Measurements from ENCODE around the gene APBB1IP. TPM values are rescaled to one million over a fixed set of nuclear protein-coding genes. Genes with fewer than 3 reads are reported as not detected.

Gene APBB1IP
- total and polyA plus RNA-seq, 2 donors from 2014 or later, result 4.1 to 20.5 TPM

DNA sequence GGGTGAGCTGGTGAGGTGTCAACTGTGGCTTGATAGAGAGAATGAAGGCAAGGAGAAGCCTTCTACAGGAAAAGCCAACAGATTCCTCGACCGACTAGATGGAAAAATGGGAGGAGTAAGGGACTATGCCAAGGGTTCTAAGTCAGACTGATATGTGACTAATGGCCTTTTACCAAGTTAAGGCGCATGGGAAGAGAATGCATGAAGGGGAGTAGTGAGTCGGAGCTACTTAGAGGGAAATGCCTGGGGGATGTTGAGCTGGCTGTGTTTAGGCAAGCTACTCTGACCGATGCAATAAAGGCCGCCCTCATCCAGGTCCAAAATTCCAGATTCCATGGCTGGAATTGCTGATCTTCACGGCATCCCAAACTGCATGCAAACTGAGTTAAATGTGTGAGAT is 48.2 kb downstream of the APBB1IP start:
- intact Hi-C loops (cut with DNase I), result no loop called here
- H3K4me1 ChIP-seq (ENCODE audit: control insufficient read depth in 2 of 3, insufficient read depth in 2 of 3, low read depth in 1 of 3, low read length in 3 of 3), result peaks cover 0 to 10% (median 5%) of the 10 kb centered on the region in 3 donors
- peak overlapping the region; percentile 33 to 65 for H3K27ac ChIP-seq (ENCODE audit: low read depth in 2 of 2, low read length in 2 of 2)
- no peaks in the 10 kb centered on the region for H3K27me3 ChIP-seq (ENCODE audit: control insufficient read depth, insufficient read depth, low read length)
- H3K36me3 ChIP-seq (ENCODE audit: control insufficient read depth in 2 of 3, insufficient read depth in 3 of 3, low read length in 3 of 3), result no peaks in the 10 kb centered on the region
- no peak overlapping the region for H3K4me3 ChIP-seq (ENCODE audit: low read length in 3 of 3)
- FAIRE-seq (no peak), DNase-seq (no peak)
- TF ChIP-seq CTCF (IDR thresholded peaks at IDR 0.05; ENCODE audit: borderline replicate concordance, extremely low read depth, insufficient read depth), result no peak
- no peak overlapping the region for H3K9ac ChIP-seq (ENCODE audit: low read length in 3 of 3)
- H3K9me3 ChIP-seq (ENCODE audit: control insufficient read depth in 2 of 3, insufficient read depth in 1 of 3, low read length in 3 of 3), result no peaks in the 10 kb centered on the region

- DNase-seq (peak in 1 of 5 donors; percentile 24), FAIRE-seq (no peak)
- H3K9me3 ChIP-seq (ENCODE audit: control insufficient read depth in 2 of 3, insufficient read depth in 1 of 3, low read length in 3 of 3), result no peaks in the 10 kb centered on the region
- H3K9ac ChIP-seq (ENCODE audit: low read length in 3 of 3), result no peak overlapping the region
- H3K4me1 ChIP-seq (ENCODE audit: control insufficient read depth in 2 of 3, insufficient read depth in 2 of 3, low read depth in 1 of 3, low read length in 3 of 3), result peaks cover 0 to 10% (median 5%) of the 10 kb centered on the region in 3 donors
- intact Hi-C loops (cut with DNase I), result no loop called here
- no peaks in the 10 kb centered on the region for H3K27me3 ChIP-seq (ENCODE audit: control insufficient read depth, insufficient read depth, low read length)
- H3K36me3 ChIP-seq (ENCODE audit: control insufficient read depth in 2 of 3, insufficient read depth in 3 of 3, low read length in 3 of 3), result no peaks in the 10 kb centered on the region
- no peak for TF ChIP-seq CTCF (IDR thresholded peaks at IDR 0.05; ENCODE audit: borderline replicate concordance, extremely low read depth, insufficient read depth)
- H3K27ac ChIP-seq (ENCODE audit: low read depth in 2 of 2, low read length in 2 of 2), result peak overlapping the region in 1 of 2 donors; percentile 65
- no peak overlapping the region for H3K4me3 ChIP-seq (ENCODE audit: low read length in 3 of 3)
These were observed 49.1 kb downstream of the APBB1IP start for GRCh38 chr10:26486990-26487850.

DNA sequence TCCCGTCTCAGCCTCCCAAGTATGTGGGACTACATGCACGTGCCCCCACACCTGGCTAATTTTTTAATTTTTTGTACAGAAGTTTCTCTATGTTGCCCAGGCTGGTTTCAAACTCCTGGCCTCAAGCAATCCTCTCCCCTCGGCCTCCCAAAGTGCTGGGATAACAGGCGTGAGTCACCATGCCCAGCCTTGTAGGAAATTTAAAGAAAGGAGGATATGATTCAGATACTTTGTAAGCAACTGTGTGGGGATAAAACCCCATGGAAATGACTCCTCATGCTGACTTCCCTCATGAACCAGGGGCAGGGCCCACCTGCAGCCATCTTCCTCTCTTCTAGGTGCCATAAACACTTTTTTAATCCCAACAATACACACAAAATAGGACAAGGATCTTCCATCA is 50.2 kb downstream of the APBB1IP start:
- FAIRE-seq, result no peak
- intact Hi-C loops (cut with DNase I), result no loop called here
- Histone ChIP-seq H3K4me1 (ENCODE audit: control insufficient read depth in 2 of 3, insufficient read depth in 2 of 3, low read depth in 1 of 3, low read length in 3 of 3) (peaks cover 0 to 10% (median 5%) of the 10 kb centered on the region in 3 donors), H3K4me3 (ENCODE audit: low read length in 3 of 3) (no peak overlapping the region), H3K27me3 (ENCODE audit: control insufficient read depth, insufficient read depth, low read length) (no peaks in the 10 kb centered on the region), H3K9ac (ENCODE audit: low read length in 3 of 3) (no peak overlapping the region), H3K36me3 (ENCODE audit: control insufficient read depth in 2 of 3, insufficient read depth in 3 of 3, low read length in 3 of 3) (no peaks in the 10 kb centered on the region), H3K27ac (ENCODE audit: low read depth in 2 of 2, low read length in 2 of 2) (no peak overlapping the region), H3K9me3 (ENCODE audit: control insufficient read depth in 2 of 3, insufficient read depth in 1 of 3, low read length in 3 of 3) (no peaks in the 10 kb centered on the region)
- TF ChIP-seq CTCF (IDR thresholded peaks at IDR 0.05; ENCODE audit: borderline replicate concordance, extremely low read depth, insufficient read depth), result no peak
- no peak for DNase-seq
